Pons (tissue), 1 donor: ENCODE measurements around the gene TMEM161A.
"Not testable (repeated sequence)": the region's sequence is repeated elsewhere in the genome, so short reads cannot be mapped to it uniquely, and the experiment has no call there.

ENCODE experiments used
- DNase-seq: peaks from one replicate; pipeline ENCODE4 v3.0.0-alpha.2; 2016; ENCODE audit warnings: low spot score

TMEM161A gene

DNA sequence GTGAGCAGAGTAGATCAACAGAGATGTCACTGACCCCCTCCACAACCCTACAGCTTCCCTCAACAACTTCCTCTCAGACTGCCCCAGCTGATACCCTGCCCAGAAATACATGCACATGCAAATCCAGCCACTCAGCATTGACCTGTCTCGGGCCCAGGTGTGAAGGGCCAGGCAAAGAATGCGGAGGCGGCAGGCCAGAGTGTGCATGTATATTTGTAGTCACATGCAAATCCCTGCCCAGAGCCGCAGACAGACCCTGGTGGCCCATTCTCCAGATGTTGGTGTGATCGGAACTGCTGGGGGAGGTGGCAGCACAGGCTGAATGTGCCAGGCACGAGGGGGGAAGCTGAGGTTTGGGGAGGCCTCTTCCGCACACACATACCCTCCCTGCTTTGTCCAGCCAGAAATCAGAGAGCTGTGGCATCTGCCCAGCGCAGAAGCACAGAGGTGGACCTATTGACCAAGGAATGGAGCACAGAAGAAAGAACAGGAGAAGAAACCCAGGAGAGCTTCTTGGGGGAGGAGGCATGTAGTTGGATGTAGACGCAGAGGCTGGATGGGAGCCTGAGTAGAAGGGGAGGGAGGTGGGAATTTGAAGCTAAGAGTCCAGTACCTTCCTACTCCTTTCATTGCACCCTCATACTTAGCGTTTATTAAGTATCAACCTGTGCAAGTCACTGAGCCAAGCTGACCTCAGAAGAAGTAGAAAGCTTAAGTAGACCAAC lies 17.4 kb upstream of the TMEM161A start:
- no peak for DNase-seq

DNA sequence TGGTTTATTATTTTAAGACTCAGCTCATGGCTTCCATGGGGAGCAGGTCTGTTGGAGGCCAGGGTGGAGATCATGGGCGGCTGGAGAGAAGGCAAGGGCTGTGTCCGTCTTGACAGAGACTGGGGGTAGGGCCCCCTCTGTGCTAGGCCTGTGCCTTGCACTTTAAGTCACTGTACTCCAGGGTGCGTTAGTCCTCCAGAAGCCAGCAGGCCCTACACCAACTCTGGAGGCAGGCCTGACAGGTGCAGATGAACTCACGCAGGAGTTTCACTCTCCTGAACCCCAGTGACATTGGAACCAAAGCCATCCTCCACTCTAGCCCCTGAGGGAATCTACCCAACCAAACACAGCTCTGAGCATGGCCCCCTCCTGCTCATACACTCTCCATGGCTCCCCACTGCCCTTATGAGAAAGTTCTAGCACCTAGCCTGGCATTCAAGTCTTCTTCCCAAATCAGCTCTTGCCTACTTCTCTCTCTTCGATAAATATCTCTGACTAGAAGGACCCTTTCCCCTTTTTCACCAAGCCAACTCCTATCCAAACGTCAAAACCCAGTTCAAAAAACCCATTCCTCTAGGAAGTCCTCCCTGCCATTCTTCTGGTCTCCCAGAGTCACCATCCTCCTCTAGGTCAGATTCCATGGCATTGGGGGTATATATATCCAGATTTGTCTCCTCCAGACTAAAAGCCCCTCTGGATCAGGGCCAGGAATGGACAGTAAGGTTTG lies 16.7 kb upstream of the TMEM161A start:
- no peak for DNase-seq

DNA sequence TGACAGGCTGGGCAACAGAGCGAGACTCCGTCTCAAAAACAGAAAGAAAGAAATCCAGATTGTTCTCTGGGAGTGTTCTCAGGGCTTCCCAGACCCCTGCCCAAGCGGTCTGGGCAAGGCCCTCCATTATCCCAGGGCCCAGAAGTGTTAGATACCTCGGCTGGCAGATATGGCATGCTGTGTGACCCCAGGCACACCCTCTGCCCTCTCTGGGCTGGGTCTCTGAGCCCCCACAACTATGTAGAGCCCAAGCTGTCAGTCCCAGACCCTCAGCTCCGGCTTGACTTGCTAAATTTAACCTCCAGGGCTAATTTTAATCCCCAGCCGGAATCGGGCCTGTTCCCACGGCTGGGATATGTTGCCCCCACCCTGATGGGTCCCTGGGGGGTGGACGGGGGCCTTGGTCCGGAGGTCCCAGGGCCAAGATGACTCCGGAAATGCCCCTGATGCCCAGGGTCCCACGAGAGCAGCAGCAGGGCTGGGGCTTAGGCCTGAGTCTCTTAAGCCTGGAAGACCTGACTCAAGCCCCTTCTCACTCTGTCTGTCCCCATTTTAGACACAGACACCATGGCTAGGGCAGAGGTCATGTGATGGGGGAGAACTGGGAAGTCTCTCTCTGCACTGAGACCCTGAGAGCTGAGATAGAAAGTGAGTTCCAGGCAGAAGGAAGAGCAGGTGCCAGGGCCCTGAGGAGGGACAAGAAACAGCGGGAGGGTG lies 14.5 kb upstream of the TMEM161A start:
- DNase-seq, result no peak

DNA sequence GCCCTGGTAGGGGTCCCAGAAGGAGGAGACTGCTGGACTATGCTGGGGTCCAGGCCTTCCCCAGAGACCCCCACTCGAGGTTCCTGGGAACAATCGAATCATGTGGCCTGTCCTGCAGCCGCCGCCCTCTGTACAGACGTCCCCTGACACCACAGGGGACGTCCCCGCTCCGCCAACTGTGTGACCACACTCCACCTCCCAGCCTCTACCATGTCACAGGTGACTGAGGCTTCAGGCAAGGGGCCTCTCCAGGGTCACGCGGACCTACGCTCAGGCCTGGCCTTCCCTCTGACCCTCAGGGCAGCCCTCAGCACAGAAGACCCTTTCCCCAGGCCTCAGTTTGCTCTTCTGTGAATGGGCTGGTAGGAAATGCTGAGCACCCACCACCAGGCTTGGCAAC lies 13.1 kb upstream of the TMEM161A start:
- DNase-seq, result no peak

DNA sequence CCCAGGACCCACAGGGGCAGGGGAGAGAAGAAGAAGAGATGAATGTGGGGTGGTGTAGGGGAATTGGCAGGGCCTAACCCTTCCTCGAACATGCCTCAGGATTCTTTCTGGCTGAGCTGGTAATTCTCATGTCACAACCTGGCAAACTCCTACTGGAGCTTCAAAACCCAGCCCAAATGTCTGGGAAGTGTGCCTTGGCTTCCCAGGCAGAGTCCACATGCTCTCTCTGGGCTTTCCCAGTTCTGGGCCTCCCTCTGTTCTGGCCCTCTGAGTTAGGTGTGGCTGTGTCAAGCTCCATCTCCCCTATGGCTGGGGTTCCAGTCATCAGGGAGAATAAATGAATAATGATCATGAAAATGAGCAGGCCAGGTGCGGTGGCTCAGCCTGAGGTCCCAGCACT lies 11.2 kb upstream of the TMEM161A start:
- DNase-seq, result no peak

DNA sequence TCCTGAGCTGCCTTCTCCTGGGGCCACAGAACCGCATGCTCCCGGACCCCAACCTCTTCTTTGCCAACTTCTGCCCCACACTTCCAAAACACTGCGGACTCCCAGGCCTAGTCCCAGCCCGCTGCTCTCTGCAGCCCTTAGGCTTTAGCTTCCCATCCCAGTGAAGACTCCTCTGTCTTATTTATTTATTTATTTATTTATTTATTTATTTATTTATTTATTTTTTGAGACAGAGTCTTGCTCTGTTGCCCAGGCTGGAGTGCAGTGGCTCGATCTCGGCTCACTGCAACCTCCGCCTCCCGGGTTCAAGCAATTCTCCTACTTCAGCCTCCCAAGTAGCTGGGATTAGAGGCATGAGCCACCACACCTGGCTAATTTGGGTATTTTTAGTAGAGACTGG lies 10.2 kb upstream of the TMEM161A start:
- DNase-seq, result not testable (repeated sequence)

DNA sequence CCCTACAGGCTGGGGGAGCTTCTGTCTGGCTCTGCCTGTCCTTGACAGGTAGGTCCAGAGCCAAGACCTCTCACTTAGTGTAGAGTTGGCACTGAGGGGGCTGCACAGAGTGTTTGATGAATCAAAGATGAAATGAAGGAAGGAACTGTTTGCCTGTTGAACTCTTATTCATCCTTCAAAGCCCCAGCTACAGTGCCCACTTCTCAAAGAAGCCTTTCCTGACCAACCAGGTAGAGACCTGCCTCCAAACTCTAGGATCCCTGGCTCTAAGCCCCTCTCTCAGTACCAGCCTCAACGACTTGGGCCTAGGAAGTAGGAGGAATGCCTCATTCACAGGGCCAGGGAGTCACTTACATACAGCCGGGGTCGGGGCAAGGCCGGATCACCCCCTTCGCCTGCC lies 9.1 kb upstream of the TMEM161A start:
- DNase-seq, result no peak

DNA sequence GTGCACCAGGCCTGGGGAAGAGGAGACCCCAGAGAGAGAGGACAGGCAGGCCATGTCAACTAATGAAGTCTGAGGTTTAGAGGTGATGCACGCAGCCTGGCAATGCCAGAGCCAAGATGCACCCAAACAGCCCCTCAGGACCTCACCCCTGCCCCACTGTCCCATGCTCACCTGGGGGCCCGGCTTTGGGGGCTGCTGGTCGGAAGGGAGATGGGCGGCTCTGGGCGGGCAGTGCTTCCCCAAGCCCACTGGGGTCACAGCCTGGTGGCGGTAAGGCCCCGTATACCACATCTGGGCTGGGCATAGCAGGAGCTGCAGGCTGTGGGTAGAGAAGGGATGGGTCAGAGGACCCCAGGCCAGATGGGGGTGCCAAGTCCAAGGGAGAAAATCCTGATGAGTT lies 8.6 kb upstream of the TMEM161A start:
- no peak for DNase-seq

DNA sequence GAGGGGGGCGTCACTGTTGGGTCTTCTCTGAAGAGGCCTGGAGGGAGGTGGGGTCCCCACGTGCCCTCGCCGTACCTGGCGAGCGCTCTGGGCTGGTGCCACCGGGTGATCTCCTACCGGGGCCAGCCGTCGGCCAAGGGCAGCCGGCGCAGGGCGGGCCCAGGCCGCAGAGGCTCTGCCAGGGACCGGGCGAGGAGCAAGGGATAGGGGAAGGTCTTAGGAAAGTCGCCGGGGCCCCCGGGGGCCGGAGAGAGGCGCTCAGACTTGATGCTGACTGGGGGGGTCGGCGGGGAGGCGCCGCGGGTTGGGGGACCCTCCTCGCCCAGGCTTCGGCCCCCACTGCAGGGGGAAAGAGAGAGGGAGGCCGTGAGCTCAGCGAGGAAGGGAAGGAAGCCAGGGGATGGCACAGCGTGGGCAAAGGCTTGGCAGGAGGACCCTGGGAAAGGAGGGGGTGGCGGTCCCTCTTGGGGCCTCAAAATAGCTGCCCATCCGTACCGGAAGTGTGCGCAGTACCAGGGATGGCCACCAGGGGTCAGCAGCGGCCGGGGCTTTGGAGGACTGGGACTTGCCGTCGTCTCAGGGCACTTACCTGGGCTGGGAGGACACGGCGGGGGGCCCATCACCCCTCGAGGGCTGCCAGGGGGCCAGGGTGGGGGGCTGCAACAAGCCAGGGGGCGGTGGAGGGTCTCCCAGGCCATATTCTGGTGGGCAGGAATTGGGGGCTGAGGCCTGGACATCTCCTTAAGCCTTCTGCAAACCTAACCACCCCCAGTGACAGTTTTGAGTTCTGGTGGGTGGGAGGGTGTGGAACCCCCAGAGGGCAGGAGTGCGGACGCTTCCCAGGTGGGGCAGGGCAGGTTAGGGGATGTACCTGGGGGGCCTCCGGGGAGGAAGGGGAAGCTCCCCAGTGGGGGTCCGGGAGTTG lies 7.7 kb upstream of the TMEM161A start:
- DNase-seq, result no peak

DNA sequence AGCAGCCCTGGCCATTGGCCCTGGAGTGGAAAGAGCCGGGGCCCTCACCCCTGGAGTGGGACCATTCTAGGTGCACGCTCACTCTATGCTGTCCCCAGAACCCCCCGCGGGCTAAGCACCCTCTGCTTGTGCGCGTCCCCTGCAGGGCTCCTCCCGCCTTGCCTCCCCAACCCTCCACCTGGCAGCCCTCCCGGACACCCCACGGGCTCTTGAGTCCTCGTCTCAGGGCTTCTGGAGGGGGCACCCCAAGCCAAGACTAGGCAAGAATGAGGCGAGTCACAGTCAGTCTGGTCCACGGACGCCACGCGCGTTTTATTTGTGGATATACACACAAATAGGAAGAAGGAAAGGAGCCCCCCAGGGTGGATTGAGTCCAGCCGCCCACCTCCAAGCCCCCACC lies 7.0 kb upstream of the TMEM161A start:
- no peak for DNase-seq

DNA sequence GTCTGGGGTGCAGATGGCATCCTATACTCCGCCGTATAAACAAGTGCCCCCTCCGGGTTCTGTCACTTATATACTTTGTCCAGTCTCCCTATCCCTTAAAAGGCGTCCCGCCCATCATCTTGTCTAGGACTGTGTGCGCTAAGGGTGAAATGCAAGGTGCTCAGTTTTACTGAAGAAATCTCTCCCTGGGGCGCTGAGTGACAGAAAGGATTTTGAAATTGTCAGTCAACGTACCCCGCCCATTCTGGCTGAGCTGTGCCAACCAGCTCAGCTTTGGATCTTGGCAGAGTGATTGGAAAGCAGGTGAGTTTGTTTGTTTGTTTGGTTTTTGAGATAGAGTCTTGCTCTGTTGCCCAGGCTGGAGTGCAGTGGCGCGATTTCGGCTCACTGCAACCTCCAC lies 4.1 kb upstream of the TMEM161A start:
- no peak for DNase-seq

DNA sequence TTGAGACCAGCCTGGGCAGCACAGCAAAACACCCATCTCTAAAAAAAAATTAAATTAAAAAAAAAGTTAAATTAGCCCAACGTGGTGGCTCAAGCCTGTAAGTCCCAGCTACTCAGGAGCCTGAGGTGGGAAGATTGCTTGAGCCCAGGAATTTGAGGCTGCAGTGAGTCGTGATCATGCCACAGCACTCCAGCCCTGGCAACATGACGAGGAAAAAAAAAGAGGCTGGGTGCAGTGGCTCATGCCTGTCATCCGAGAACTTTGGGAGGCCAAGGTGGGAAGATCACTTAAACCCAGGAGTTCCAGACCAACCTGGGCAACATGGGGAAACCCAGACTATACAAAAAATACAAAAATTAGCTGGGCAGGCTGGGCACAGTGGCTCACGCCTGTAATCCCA lies 2.2 kb upstream of the TMEM161A start:
- no peak for DNase-seq

DNA sequence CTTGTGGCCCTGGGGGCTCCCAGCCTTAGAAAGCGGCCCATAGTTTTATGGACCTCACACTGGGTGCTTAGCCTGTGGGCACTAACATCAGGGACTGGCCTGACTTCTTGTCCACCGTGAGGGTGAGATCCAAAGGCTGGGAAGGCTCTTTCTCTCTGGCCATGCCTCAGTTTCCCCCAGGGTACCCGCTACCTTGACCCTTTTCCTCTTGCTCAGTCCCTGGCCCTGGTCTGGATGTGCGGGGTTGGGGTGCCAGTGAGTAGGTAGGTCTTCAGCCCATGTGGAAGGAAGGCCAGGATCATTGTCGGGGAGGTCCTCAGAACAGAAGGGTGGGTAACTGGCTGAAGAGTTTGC lies 1.6 kb upstream of the TMEM161A start:
- DNase-seq, result no peak

DNA sequence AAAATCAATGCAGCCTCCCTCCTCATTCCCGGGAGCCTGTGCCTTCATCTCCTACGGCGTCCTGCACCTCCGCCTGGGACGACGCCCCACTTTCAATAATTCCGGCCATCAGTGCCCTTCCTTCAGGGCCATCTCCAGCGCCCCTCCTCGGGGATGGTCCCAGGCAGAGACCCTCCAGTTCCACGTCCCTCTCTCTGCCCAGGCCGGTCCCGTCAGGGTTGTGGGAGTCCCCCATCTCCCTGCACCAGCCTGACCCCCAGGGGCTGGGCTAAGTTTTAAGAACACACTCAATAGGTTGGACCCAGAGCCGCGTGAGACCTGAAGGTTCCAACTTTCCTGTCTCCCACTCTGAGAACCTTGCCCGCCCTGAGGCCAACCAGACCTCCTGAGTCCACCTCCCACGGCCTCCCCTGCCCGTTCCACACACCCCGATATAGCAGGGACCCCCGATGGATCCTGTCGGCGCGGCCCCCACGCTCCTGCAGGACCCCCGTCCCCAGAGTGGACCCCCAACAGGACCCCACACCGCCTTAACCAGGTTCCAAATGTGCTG lies 646 bp downstream of the TMEM161A start:
- no peak for DNase-seq

DNA sequence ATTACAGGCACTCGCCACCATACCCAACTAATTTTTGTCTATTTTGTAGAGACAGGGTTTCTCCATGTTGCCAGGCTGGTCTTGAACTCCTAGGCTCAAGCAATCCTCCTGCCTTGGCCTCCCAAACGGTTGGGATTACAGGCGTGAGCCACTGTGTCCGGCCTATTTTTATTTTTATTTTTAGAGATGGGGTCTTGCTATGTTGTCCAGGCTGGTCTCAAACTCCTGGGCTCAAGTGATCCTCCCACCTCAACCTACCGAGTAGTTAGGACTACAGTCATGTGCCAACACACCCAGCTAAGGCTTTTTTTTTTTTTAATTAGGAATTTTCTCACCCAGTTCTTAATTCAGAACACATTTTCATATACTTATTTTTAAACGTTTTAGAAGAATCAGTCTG lies 2.6 kb downstream of the TMEM161A start:
- DNase-seq, result not testable (repeated sequence)

DNA sequence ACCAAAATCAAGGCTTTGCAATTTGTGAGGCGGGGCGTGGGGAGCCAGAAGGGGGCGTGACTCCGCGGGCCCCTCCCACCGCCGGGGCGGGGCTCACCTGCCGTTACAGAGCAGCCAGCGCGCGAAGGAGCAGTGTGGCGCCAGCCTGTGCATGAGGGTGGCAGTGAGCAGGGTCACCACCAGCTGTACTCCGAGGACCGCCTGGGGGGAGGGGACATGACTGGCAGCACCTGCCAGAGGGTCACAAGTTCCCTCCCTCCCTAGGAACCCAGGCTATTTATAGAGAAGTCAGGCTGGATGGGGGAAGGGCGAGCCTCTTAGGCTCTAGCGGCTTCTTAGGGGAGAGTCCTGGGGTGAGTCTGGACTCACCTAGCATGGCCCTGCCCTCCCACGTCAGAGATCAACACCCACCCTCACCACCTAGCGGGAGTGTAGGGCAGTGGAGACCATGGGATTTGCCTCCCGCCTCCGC lies 3.6 kb downstream of the TMEM161A start:
- no peak for DNase-seq

DNA sequence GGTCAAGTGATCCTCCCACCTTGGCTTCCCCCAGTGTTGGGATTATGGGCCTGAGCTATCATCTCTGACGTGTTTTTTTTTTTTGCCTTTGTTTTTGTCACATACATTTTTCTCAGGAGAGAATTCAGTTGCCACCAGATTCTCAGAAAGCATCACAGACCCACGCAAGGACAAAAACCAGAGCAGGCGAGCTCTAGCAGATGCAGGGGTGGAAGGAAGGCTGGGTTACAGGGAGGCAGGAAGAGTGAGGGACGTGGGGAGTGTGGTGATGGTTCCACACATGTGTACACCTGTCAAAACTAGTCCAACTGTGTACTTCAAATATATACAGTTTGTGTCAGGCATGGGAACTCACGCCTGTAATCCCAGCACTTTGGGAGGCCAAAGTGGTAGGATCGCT lies 4.3 kb downstream of the TMEM161A start:
- DNase-seq, result no peak

DNA sequence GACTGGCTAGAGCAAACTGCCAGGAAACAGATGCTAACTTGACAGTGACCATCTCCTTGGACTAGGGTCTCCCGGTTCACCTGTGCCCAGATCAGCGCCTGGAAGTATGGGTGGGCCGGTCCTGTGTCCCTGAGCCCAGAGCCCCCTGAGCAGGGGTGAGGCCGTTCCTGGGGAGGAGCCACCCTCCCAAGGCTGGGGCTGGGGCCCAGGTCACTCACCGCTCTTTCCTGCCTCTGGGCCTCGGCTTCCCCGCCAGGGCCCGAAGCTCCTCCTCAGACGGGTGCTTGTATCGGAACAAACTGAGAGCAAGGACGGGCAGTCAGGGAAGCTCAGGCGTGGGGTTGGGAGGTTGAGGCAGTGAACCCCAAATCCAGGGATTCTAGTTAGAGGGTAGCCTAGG lies 5.4 kb downstream of the TMEM161A start:
- DNase-seq, result no peak

DNA sequence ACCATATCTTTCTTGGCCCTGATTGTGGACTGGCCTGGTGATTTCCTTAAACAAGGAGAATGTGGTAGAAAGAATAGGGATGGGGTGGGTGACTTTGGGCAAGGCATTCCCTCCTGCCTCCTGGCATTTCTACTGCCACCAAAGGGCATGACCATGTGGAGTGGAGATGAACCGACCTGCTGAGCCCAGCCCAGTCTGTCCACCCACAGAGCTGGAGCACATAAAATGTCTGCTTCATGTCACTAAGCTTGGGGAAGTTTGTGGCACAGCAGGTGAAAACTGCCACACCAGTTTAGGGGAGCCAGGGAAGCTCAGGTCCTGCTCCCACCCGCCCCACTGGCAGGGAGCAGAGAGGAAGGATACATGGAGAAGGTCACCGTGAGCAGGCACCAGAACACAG lies 6.3 kb downstream of the TMEM161A start:
- DNase-seq, result no peak

DNA sequence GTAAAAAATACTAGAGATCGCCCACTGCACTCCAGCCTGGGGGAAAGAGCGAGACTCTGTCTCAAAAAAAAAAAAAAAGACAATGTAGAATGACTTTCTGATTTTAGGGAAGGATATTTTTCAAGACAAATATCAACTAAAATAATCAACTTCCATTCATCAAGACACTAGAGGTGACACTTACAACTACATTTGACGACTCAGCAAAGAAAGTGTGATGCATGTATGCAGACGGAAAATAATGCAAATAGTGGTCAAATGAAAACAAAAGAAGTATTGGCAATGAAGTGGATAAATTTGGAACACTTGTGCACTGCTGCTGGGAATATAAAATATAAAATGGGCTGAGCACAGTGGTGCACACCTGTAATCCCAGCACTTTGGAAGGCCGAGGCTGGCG lies 12.2 kb downstream of the TMEM161A start:
- DNase-seq, result no peak

DNA sequence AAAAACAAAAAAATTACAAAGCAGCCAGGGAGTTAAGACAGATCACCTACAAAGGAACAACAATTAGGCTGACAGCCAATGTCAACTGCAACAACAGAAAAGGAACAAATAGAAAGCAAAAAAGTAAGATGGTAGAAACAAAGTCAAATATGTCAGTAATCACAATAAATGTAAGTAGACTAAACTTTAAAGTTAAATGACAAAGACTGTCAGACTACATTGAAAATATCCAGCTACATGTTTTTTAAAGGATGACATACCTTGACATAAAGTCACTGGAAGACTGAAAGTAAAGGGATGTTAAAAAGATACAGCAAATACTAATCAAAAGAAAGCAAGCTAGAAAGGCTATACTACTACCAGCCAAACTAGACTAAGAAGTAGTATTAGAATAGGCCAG lies 14.9 kb downstream of the TMEM161A start:
- no peak for DNase-seq

DNA sequence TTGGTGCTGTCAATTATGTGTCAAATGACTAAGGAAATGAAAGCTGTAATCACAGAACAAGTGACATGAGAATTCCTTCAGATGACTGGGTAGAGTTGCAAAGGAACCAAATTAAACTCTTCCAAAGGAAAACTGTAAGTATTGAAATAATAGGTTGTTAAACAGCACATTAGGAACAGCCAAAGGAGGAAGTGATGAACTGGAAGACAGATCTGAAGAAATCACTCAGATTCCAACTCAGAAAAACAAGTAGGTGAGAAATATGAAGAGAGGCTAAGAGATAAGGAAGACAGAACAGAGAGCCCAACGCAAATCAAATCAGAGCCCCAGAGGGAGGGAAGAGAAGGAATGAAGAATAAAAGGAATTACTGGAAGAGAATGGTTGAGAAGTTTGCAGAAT lies 15.4 kb downstream of the TMEM161A start:
- no peak for DNase-seq
